Ovary (tissue), 9 donors: ENCODE measurements around the gene USH2A. TPM values are rescaled to one million over a fixed set of nuclear protein-coding genes. Genes with fewer than 3 reads are reported as not detected.

Source experiments
- DNase-seq, 5 donors: peaks; one replicate each; pipeline ENCODE4 v3.0.0-alpha.2; 2019 to 2020
- H3K27ac ChIP-seq, 2 donors: fragments of 200-600 bp; one replicate each; pipeline versions ENCODE4 v1.5.1 to v1.8.0; 2019 to 2022
- H3K27me3 ChIP-seq: fragments of 200-600 bp; one replicate; pipeline ENCODE4 v1.8.0; 2022
- H3K36me3 ChIP-seq: fragments of 200-600 bp; sonication (generic); one replicate; pipeline ENCODE4 v1.5.1; 2019
- H3K4me1 ChIP-seq: one replicate; pipeline ENCODE4 v1.8.1; 2013; ENCODE audit warnings: mild to moderate bottlenecking, moderate library complexity; ENCODE audit not compliant: insufficient read depth
- H3K4me3 ChIP-seq: fragments of 200-600 bp; sonication (generic); one replicate; pipeline ENCODE4 v1.5.1; 2017
- H3K9me3 ChIP-seq, 2 donors: fragments of 200-600 bp in 1 of 2; sonication (generic) in 1 of 2; one replicate each; pipeline versions ENCODE4 v1.5.1 to v1.8.1; 2013 to 2019; ENCODE audit warnings: mild to moderate bottlenecking in 1 of 2, moderate library complexity in 1 of 2
- CTCF ChIP-seq, 3 donors: fragments of 450-650 bp in 2 of 3; fragments of 200-600 bp in 1 of 3; IDR thresholded peaks; one replicate each; pipeline versions ENCODE4 v1.5.1 to v1.8.0; 2016 to 2022; ENCODE audit warnings: antibody characterized with exemption in 3 of 3, mild to moderate bottlenecking in 1 of 3
- EP300 ChIP-seq: sonication (generic); formaldehyde crosslinking; IDR thresholded peaks from one replicate; pipeline ENCODE4 v1.6.1; 2017; ENCODE audit warnings: antibody characterized with exemption
- POLR2A ChIP-seq: fragments of 450-650 bp; IDR thresholded peaks from one replicate; pipeline ENCODE4 v1.6.1; 2017; ENCODE audit warnings: antibody characterized with exemption, mild to moderate bottlenecking, moderate library complexity
- WGBS, 3 donors: extraction: QIAGEN DNeasy Blood & Tissue Kit in 1 of 3; methylation state at CpG; one replicate each; pipeline versions ENCODE4 v1.1.5 to v1.1.7; 2013 to 2017; 5-methylcytosine and 5-hydroxymethylcytosine counted together
- intact Hi-C, 4 donors: fragments of 100-400 bp; cut with DNase I; formaldehyde crosslinking; loops; one replicate each; pipeline versions ENCODE4 v1.11.0 to v1.15.1; 2022 to 2023
- polyA plus RNA-seq, 2 donors: library from polyadenylated mRNA; stranded (reverse); fragments of 200-250 nt in 1 of 2; fragments of 350-450 nt in 1 of 2; fragmentation: Illumina TruSeq in 1 of 2; extraction: RNeasy Lipid Tissue Mini Kit (QIAGEN cat#74804) in 1 of 2; gene quantifications; one replicate each; pipeline ENCODE4 v1.2.3, GENCODE V29; 2013 to 2014
- total RNA-seq, 7 donors: library from RNA; depleted of rRNA in 2 of 7; stranded (reverse); fragments of >200 nt in 2 of 7; fragmentation: NEBNext Ultra II Directional in 3 of 7; extraction: Animal tissue kit (Norgen Biotek cat#: 25700) in 3 of 7; gene quantifications; one replicate each; pipeline versions ENCODE4 v1.1.0 to v1.2.4, GENCODE V29; 2016 to 2023
- donor health status: DM: no; HTN: no; CAD: no; lungs with moderate emphysema.
- donor health status: DM: no; HTN: no; CAD: no.
- donor health status: Bipolar disorder and iron deficiency.
- donor health status: DM: yes; HTN: yes; CAD: no.
- donor health status: DM: no; HTN: no; CAD: no.
- donor health status: DM: yes; HTN: yes; CAD: no.

Gene USH2A
- total and polyA plus RNA-seq, 9 donors = 0.01 to 0.11 TPM; not detected in 7

- Histone ChIP-seq H3K4me3 (no peak overlapping the region), H3K27me3 (no peaks in the 10 kb centered on the region), H3K27ac (no peak overlapping the region), H3K4me1 (no peaks in the 10 kb centered on the region), H3K9me3 (no peaks in the 10 kb centered on the region), H3K36me3 (no peaks in the 10 kb centered on the region)
- no peak for TF ChIP-seq CTCF (IDR thresholded peaks at IDR 0.05)
- TF ChIP-seq POLR2A = no peak
- TF ChIP-seq EP300 = no peak
- no peak for DNase-seq
- intact Hi-C loops = no loop called here
- WGBS, 3 donors = 28 to 42% (median 41%) methylated on average over 1 of the region's 1 CpG
Observed at GRCh38 chr1:215868500-215868899, 554.7 kb downstream of the USH2A start.

GRCh38 chr1:215865060-215865459 is 558.2 kb downstream of the USH2A start:
- no peak overlapping the region for H3K27ac ChIP-seq
- no peaks in the 10 kb centered on the region for H3K4me1 ChIP-seq
- intact Hi-C loops = no loop called here
- no peak for DNase-seq
- no peaks in the 10 kb centered on the region for H3K27me3 ChIP-seq
- H3K4me3 ChIP-seq = no peak overlapping the region
- WGBS, 3 donors = 67 to 81% (median 79%) methylated on average over 3 of the region's 3 CpGs
- H3K36me3 ChIP-seq = no peaks in the 10 kb centered on the region
- H3K9me3 ChIP-seq = no peaks in the 10 kb centered on the region
- TF ChIP-seq EP300 (no peak), CTCF (IDR thresholded peaks at IDR 0.05) (no peak)

GRCh38 chr1:215863796-215864195 is 559.5 kb downstream of the USH2A start:
- DNase-seq = no peak
- no peak for TF ChIP-seq POLR2A
- TF ChIP-seq EP300 = no peak
- TF ChIP-seq CTCF (IDR thresholded peaks at IDR 0.05) = no peak
- no peaks in the 10 kb centered on the region for H3K36me3 ChIP-seq
- intact Hi-C loops = no loop called here
- H3K4me1 ChIP-seq = no peaks in the 10 kb centered on the region
- no peaks in the 10 kb centered on the region for H3K9me3 ChIP-seq
- H3K4me3 ChIP-seq = no peak overlapping the region
- no peaks in the 10 kb centered on the region for H3K27me3 ChIP-seq
- no peak overlapping the region for H3K27ac ChIP-seq

GRCh38 chr1:215860833-215861232 is 562.4 kb downstream of the USH2A start:
- WGBS, 3 donors = 66 to 72% (median 68%) methylated on average over 3 of the region's 3 CpGs

More at GRCh38 chr1:215860833-215861232, 562.4 kb downstream of the USH2A start:
- Histone ChIP-seq H3K4me1 (no peaks in the 10 kb centered on the region), H3K27ac (no peak overlapping the region), H3K36me3 (no peaks in the 10 kb centered on the region), H3K9me3 (no peaks in the 10 kb centered on the region), H3K4me3 (no peak overlapping the region), H3K27me3 (no peaks in the 10 kb centered on the region)
- DNase-seq = no peak
- intact Hi-C loops = no loop called here
- TF ChIP-seq CTCF (IDR thresholded peaks at IDR 0.05) (no peak), EP300 (no peak), POLR2A (no peak)
